ENCODE measurements around the gene CAB39. TPM values are rescaled to one million over a fixed set of nuclear protein-coding genes. Genes with fewer than 3 reads are reported as not detected.
"Not testable (repeated sequence)": the region's sequence is repeated elsewhere in the genome, so short reads cannot be mapped to it uniquely, and the experiment has no call there.

Gene CAB39
- total RNA-seq, 1 experiment from 2014 or later, result 88.7 TPM

DNA sequence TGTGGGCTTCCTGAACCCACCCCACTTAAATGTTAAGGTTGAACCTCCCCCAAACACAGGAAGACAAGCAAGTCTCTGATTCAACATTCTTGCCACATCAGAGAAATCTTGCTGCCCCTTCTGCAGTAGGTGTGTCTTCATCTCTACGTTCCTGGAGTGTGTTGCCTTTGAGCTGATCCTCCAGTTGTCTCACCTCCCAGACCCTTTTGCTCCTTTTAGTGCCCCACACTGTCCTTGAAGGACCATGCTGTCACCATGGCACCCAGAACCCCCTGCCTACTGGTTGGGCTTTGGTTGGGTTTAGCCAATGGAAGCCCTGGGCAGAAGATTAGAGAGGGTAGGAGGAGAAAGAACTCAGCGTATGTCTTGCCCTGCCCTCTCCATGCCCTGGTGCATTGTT lies 10.7 kb downstream of the CAB39 start:
- H3K4me3 Mint-ChIP-seq (ENCODE audit: low read depth, unreplicated experiment), result no peak overlapping the region
- H3K27ac Mint-ChIP-seq (ENCODE audit: unreplicated experiment), result no peak overlapping the region
- intact Hi-C loops (cut with micrococcal nuclease; ENCODE audit: unreplicated experiment), result no loop called here
- H3K36me3 Mint-ChIP-seq (ENCODE audit: insufficient read depth, unreplicated experiment), result peaks cover 19% of the 10 kb centered on the region
- TF ChIP-seq CTCF (IDR thresholded peaks at IDR 0.05; ENCODE audit: unreplicated experiment), result no peak
- no TSS peak for BruUV-seq (replicated peaks)
- DNase-seq, result no peak
- H3K9me3 Mint-ChIP-seq (ENCODE audit: low read depth, unreplicated experiment), result no peaks in the 10 kb centered on the region
- CTCF ChIA-PET, result interaction anchor here (1.5 kb wide), 1 partner anchor 9 kb away, joined by 5 read pairs; no protein-coding TSS in a partner anchor
- peaks cover 22% of the 10 kb centered on the region for H3K4me1 Mint-ChIP-seq (ENCODE audit: low read depth, unreplicated experiment)
- H3K27me3 Mint-ChIP-seq (ENCODE audit: unreplicated experiment), result no peaks in the 10 kb centered on the region

GRCh38 chr2:230724957-230725356 lies 12.3 kb downstream of the CAB39 start:
- BruUV-seq (replicated peaks); H3K9me3 Mint-ChIP-seq (ENCODE audit: low read depth, unreplicated experiment); H3K27me3 Mint-ChIP-seq (ENCODE audit: unreplicated experiment); H3K27ac Mint-ChIP-seq (ENCODE audit: unreplicated experiment); intact Hi-C loops (cut with micrococcal nuclease; ENCODE audit: unreplicated experiment); DNase-seq; H3K4me3 Mint-ChIP-seq (ENCODE audit: low read depth, unreplicated experiment): not testable (repeated sequence)
- CTCF ChIA-PET, result interaction anchor here (0.6 kb wide), 1 partner anchor 793 kb away, joined by 3 read pairs; no protein-coding TSS in a partner anchor
- Mint-ChIP-seq H3K36me3 (ENCODE audit: insufficient read depth, unreplicated experiment) (peaks cover 19% of the 10 kb centered on the region), H3K4me1 (ENCODE audit: low read depth, unreplicated experiment) (peaks cover 12% of the 10 kb centered on the region)

- Mint-ChIP-seq H3K4me1 (ENCODE audit: low read depth, unreplicated experiment) (peaks cover 34% of the 10 kb centered on the region), H3K27me3 (ENCODE audit: unreplicated experiment) (no peaks in the 10 kb centered on the region), H3K27ac (ENCODE audit: unreplicated experiment) (no peak overlapping the region), H3K4me3 (ENCODE audit: low read depth, unreplicated experiment) (no peak overlapping the region), H3K9me3 (ENCODE audit: low read depth, unreplicated experiment) (no peaks in the 10 kb centered on the region), H3K36me3 (ENCODE audit: insufficient read depth, unreplicated experiment) (peaks cover 5% of the 10 kb centered on the region)
- TF ChIP-seq CTCF (IDR thresholded peaks at IDR 0.05; ENCODE audit: unreplicated experiment), result no peak
- DNase-seq, result no peak
- intact Hi-C loops (cut with micrococcal nuclease; ENCODE audit: unreplicated experiment), result no loop called here
- CTCF ChIA-PET, result interaction anchor here (0.6 kb wide), 1 partner anchor 38 kb away, joined by 6 read pairs; no protein-coding TSS in a partner anchor
- no TSS peak for BruUV-seq (replicated peaks)
Measured at GRCh38 chr2:230731512-230731911, 18.9 kb downstream of the CAB39 start.

- Mint-ChIP-seq H3K9me3 (ENCODE audit: low read depth, unreplicated experiment) (no peaks in the 10 kb centered on the region), H3K4me1 (ENCODE audit: low read depth, unreplicated experiment) (peaks cover 46% of the 10 kb centered on the region), H3K27me3 (ENCODE audit: unreplicated experiment) (no peaks in the 10 kb centered on the region), H3K27ac (ENCODE audit: unreplicated experiment) (no peak overlapping the region), H3K36me3 (ENCODE audit: insufficient read depth, unreplicated experiment) (no peaks in the 10 kb centered on the region), H3K4me3 (ENCODE audit: low read depth, unreplicated experiment) (no peak overlapping the region)
- no peak for DNase-seq
- intact Hi-C loops (cut with micrococcal nuclease; ENCODE audit: unreplicated experiment), result no loop called here
- no TSS peak for BruUV-seq (replicated peaks)
- TF ChIP-seq CTCF (IDR thresholded peaks at IDR 0.05; ENCODE audit: unreplicated experiment), result no peak
- CTCF ChIA-PET, result interaction anchor here (0.7 to 1.0 kb wide), 2 partner anchors 33 to 34 kb away, joined by 3 to 5 read pairs; no protein-coding TSS in a partner anchor
Measured at GRCh38 chr2:230732914-230733401, 20.3 kb downstream of the CAB39 start.
